GM12878 (cell line): Measurements from ENCODE around the gene UQCRH. TPM values are rescaled to one million over a fixed set of nuclear protein-coding genes. Genes with fewer than 3 reads are reported as not detected.

ENCODE experiments used
- CEBPB ChIP-seq, 2 experiments: fragments of 150-350 bp in 1 of 2; IDR thresholded peaks; 2 replicates each; pipeline ENCODE4 v1.6.1; 2012 to 2014; ENCODE audit warnings: low read depth in 2 of 2, low read length in 2 of 2, borderline replicate concordance in 1 of 2, inconsistent platforms in 1 of 2
- CREM ChIP-seq: IDR thresholded peaks from 2 replicates; pipeline ENCODE4 v1.6.1; 2014; ENCODE audit warnings: antibody characterized with exemption, low read depth
- EED ChIP-seq: sonication (generic); IDR thresholded peaks from 2 replicates; pipeline ENCODE4 v1.6.1; 2016; ENCODE audit warnings: antibody characterized with exemption, low read depth
- LARP7 ChIP-seq: fragments of 450-650 bp; IDR thresholded peaks from 2 replicates; pipeline ENCODE4 v1.6.1; 2017; ENCODE audit warnings: mild to moderate bottlenecking
- MEF2B ChIP-seq: fragments of 450-650 bp; IDR thresholded peaks from 2 replicates; pipeline ENCODE4 v1.6.1; 2018; ENCODE audit warnings: mild to moderate bottlenecking, moderate library complexity; ENCODE audit not compliant: partially characterized antibody, poor library complexity, severe bottlenecking
- NFIC ChIP-seq: IDR thresholded peaks from 2 replicates; pipeline ENCODE4 v1.6.1; 2012; ENCODE audit warnings: low read depth, mild to moderate bottlenecking, inconsistent platforms, low read length, moderate library complexity
- POLR2AphosphoS5 ChIP-seq: IDR thresholded peaks from 2 replicates; pipeline ENCODE4 v1.6.1; 2011; ENCODE audit warnings: mild to moderate bottlenecking, low read length, inconsistent platforms
- RAD21 ChIP-seq: IDR thresholded peaks from 2 replicates; pipeline ENCODE4 v1.6.1; 2011; ENCODE audit warnings: mild to moderate bottlenecking, low read depth, low read length, moderate library complexity; ENCODE audit not compliant: insufficient read depth
- RFX5 ChIP-seq: IDR thresholded peaks from 2 replicates; pipeline ENCODE4 v1.6.1; 2011; ENCODE audit warnings: low read depth, low read length, improper control_type of control experiment
- SMC3 ChIP-seq: IDR thresholded peaks from 2 replicates; pipeline ENCODE4 v1.6.1; 2011; ENCODE audit warnings: low read length, improper control_type of control experiment, borderline replicate concordance
- ZNF24 ChIP-seq: fragments of 450-650 bp; IDR thresholded peaks from 2 replicates; pipeline ENCODE4 v1.6.1; 2017; ENCODE audit warnings: antibody characterized with exemption, mild to moderate bottlenecking
- ZNF384 ChIP-seq: IDR thresholded peaks from 2 replicates; pipeline ENCODE4 v1.6.1; 2012; ENCODE audit warnings: low read depth, mild to moderate bottlenecking, low read length, improper control_type of control experiment, borderline replicate concordance
- polyA plus RNA-seq, 11 experiments: library from polyadenylated mRNA; depleted of rRNA in 4 of 11; unstranded in 6 of 11; stranded (reverse) in 5 of 11; fragments of >200 nt; fragmentation: Nextera tagmentation in 4 of 11; fragmentation: Illumina TruSeq in 1 of 11; extraction: Ambion mirVana in 4 of 11; extraction: Trizol in 1 of 11; gene quantifications; 1 replicate in 1 of 11; 2 replicates in 10 of 11; pipeline versions ENCODE4 v1.2.1 to v1.2.3, GENCODE V29; 2011 to 2016; ENCODE audit warnings: inconsistent platforms in 2 of 11, missing spikeins in 2 of 11, low read depth in 1 of 11
- total RNA-seq, 4 experiments: library from RNA; depleted of rRNA in 3 of 4; stranded (reverse); fragments of >200 nt in 3 of 4; fragmentation: Illumina TruSeq in 1 of 4; extraction: Trizol in 1 of 4; gene quantifications; 2 replicates each; pipeline versions ENCODE4 v1.2.1 to v1.2.3, GENCODE V29; 2013 to 2021
- TF ChIP-seq, protein P1 (sequence below): fragments of 450-650 bp; IDR thresholded peaks from 2 replicates; pipeline ENCODE4 v1.6.1; 2017; ENCODE audit warnings: low read depth, mild to moderate bottlenecking, moderate library complexity
- TF ChIP-seq, protein P2 (sequence below): fragments of 150-350 bp; IDR thresholded peaks from 2 replicates; pipeline ENCODE4 v1.6.1; 2016; ENCODE audit warnings: low read depth, low read length
- TF ChIP-seq, protein P3 (sequence below): fragments of 450-650 bp; IDR thresholded peaks from 2 replicates; pipeline ENCODE4 v1.6.1; 2016; ENCODE audit warnings: mild to moderate bottlenecking
- TF ChIP-seq, protein P4 (sequence below): fragments of 450-650 bp; formaldehyde crosslinking; IDR thresholded peaks from 2 replicates; pipeline ENCODE4 v1.4.0; 2020; ENCODE audit warnings: mild to moderate bottlenecking, moderate library complexity
- TF ChIP-seq, protein P5 (sequence below): IDR thresholded peaks from 2 replicates; pipeline ENCODE4 v1.6.1; 2012; ENCODE audit warnings: low read depth, low read length, improper control_type of control experiment
- TF ChIP-seq, protein P6 (sequence below): IDR thresholded peaks from 2 replicates; pipeline ENCODE4 v1.6.1; 2011; ENCODE audit warnings: low read depth, low read length, improper control_type of control experiment, borderline replicate concordance

Gene UQCRH
- total and polyA plus RNA-seq, 10 of the 15 experiments (the other 5 are each of a cell fraction or from before 2014, with no cell fraction given), result 363 to 1,782 (median 597) TPM

DNA sequence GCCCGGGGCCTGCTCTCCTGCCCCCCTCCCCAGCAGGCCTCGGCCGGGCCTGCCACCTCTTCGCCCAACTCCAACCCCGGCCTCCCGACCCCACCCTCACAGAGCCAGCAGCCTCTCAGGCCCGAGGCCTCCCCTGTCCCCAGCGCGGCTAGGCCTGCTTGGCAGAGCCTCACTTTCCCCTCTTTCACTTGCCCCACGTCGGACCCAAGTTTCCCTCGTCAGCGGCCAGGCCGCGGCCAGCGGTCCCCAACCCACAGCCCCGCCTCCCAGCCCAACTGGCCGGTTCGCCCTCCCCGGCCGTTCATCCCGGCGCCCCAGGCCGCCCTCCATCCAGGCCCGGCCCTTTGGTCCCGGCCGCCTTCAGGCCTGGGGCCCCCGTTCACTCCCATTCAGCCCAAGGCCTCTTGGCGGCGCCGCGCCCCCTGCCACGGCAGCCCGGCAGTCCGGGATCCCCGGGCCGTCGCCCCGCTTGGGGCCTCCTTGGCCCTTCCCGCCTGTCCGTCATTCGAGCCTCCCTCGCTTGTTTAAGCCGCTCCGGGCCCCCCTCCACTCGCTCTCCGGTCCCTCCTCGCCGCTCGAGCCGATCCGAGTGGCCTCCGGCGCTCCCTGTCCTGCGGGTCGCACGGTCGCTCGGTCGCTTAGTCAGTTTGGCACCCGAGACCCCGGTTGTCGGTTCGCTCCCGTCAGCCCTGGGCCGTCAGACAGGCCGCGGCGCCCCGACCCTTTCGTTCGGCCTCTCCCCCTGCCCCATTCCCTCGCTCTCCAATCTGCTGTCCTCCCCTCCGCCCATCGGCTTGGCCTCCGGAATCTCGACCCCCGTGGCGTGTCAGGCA, 1.5 kb upstream of the UQCRH start (continued):
- TF ChIP-seq, protein P1, sequence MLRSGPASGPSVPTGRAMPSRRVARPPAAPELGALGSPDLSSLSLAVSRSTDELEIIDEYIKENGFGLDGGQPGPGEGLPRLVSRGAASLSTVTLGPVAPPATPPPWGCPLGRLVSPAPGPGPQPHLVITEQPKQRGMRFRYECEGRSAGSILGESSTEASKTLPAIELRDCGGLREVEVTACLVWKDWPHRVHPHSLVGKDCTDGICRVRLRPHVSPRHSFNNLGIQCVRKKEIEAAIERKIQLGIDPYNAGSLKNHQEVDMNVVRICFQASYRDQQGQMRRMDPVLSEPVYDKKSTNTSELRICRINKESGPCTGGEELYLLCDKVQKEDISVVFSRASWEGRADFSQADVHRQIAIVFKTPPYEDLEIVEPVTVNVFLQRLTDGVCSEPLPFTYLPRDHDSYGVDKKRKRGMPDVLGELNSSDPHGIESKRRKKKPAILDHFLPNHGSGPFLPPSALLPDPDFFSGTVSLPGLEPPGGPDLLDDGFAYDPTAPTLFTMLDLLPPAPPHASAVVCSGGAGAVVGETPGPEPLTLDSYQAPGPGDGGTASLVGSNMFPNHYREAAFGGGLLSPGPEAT, result no peak
- TF ChIP-seq POLR2AphosphoS5 (no peak), CREM (peak; percentile 29; the same call in 1 of the 2 replicates), LARP7 (no peak; the same call in none of the 2 replicates), NFIC (no peak), CEBPB (IDR thresholded peaks at IDR 0.05; ENCODE audit: borderline replicate concordance in 1 of 2, low read depth in 2 of 2, low read length in 2 of 2) (no peak), ZNF384 (no peak), RFX5 (no peak), ZNF24 (no peak), MEF2B (no peak), EED (no peak), SMC3 (peak; percentile 48), RAD21 (peak; percentile 64)
- TF ChIP-seq, protein P2, sequence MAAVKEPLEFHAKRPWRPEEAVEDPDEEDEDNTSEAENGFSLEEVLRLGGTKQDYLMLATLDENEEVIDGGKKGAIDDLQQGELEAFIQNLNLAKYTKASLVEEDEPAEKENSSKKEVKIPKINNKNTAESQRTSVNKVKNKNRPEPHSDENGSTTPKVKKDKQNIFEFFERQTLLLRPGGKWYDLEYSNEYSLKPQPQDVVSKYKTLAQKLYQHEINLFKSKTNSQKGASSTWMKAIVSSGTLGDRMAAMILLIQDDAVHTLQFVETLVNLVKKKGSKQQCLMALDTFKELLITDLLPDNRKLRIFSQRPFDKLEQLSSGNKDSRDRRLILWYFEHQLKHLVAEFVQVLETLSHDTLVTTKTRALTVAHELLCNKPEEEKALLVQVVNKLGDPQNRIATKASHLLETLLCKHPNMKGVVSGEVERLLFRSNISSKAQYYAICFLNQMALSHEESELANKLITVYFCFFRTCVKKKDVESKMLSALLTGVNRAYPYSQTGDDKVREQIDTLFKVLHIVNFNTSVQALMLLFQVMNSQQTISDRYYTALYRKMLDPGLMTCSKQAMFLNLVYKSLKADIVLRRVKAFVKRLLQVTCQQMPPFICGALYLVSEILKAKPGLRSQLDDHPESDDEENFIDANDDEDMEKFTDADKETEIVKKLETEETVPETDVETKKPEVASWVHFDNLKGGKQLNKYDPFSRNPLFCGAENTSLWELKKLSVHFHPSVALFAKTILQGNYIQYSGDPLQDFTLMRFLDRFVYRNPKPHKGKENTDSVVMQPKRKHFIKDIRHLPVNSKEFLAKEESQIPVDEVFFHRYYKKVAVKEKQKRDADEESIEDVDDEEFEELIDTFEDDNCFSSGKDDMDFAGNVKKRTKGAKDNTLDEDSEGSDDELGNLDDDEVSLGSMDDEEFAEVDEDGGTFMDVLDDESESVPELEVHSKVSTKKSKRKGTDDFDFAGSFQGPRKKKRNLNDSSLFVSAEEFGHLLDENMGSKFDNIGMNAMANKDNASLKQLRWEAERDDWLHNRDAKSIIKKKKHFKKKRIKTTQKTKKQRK, result no peak
- TF ChIP-seq, protein P3, sequence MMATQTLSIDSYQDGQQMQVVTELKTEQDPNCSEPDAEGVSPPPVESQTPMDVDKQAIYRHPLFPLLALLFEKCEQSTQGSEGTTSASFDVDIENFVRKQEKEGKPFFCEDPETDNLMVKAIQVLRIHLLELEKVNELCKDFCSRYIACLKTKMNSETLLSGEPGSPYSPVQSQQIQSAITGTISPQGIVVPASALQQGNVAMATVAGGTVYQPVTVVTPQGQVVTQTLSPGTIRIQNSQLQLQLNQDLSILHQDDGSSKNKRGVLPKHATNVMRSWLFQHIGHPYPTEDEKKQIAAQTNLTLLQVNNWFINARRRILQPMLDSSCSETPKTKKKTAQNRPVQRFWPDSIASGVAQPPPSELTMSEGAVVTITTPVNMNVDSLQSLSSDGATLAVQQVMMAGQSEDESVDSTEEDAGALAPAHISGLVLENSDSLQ, result peak; percentile 89
- TF ChIP-seq, protein P4, sequence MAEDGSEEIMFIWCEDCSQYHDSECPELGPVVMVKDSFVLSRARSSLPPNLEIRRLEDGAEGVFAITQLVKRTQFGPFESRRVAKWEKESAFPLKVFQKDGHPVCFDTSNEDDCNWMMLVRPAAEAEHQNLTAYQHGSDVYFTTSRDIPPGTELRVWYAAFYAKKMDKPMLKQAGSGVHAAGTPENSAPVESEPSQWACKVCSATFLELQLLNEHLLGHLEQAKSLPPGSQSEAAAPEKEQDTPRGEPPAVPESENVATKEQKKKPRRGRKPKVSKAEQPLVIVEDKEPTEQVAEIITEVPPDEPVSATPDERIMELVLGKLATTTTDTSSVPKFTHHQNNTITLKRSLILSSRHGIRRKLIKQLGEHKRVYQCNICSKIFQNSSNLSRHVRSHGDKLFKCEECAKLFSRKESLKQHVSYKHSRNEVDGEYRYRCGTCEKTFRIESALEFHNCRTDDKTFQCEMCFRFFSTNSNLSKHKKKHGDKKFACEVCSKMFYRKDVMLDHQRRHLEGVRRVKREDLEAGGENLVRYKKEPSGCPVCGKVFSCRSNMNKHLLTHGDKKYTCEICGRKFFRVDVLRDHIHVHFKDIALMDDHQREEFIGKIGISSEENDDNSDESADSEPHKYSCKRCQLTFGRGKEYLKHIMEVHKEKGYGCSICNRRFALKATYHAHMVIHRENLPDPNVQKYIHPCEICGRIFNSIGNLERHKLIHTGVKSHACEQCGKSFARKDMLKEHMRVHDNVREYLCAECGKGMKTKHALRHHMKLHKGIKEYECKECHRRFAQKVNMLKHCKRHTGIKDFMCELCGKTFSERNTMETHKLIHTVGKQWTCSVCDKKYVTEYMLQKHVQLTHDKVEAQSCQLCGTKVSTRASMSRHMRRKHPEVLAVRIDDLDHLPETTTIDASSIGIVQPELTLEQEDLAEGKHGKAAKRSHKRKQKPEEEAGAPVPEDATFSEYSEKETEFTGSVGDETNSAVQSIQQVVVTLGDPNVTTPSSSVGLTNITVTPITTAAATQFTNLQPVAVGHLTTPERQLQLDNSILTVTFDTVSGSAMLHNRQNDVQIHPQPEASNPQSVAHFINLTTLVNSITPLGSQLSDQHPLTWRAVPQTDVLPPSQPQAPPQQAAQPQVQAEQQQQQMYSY (CRISPR knock-in tag), result no peak
- TF ChIP-seq, protein P5, sequence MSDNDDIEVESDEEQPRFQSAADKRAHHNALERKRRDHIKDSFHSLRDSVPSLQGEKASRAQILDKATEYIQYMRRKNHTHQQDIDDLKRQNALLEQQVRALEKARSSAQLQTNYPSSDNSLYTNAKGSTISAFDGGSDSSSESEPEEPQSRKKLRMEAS, result no peak
- TF ChIP-seq, protein P6, sequence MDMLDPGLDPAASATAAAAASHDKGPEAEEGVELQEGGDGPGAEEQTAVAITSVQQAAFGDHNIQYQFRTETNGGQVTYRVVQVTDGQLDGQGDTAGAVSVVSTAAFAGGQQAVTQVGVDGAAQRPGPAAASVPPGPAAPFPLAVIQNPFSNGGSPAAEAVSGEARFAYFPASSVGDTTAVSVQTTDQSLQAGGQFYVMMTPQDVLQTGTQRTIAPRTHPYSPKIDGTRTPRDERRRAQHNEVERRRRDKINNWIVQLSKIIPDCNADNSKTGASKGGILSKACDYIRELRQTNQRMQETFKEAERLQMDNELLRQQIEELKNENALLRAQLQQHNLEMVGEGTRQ, result no peak
